Loucy (cell line): Measurements from ENCODE around the gene CXorf66.
"Not testable (repeated sequence)": the region's sequence is repeated elsewhere in the genome, so short reads cannot be mapped to it uniquely, and the experiment has no call there.

Experiments
- H2AFZ ChIP-seq: fragments of 200-600 bp; sonication (generic); 2 replicates; pipeline ENCODE4 v1.6.0; 2016; ENCODE audit warnings: antibody characterized with exemption, mild to moderate bottlenecking, low read length, moderate library complexity
- H3F3A ChIP-seq: fragments of 200-600 bp; 2 replicates; pipeline ENCODE4 v1.6.0; 2016; ENCODE audit warnings: antibody characterized with exemption, low read depth, mild to moderate bottlenecking
- H3K27me3 ChIP-seq: fragments of 200-600 bp; sonication (generic); 2 replicates; pipeline ENCODE4 v1.6.1; 2014; ENCODE audit warnings: low read length, mild to moderate bottlenecking; ENCODE audit not compliant: insufficient read depth, poor library complexity, severe bottlenecking
- H3K36me3 ChIP-seq: fragments of 200-600 bp; sonication (generic); 2 replicates; pipeline ENCODE4 v1.6.1; 2016; ENCODE audit warnings: low read length; ENCODE audit not compliant: insufficient read depth
- H3K4me1 ChIP-seq: fragments of 200-600 bp; sonication (generic); 2 replicates; pipeline ENCODE4 v1.5.1; 2014; ENCODE audit warnings: low read length, mild to moderate bottlenecking; ENCODE audit not compliant: insufficient read depth, poor library complexity, severe bottlenecking
- H3K4me2 ChIP-seq: fragments of 200-600 bp; sonication (generic); 2 replicates; pipeline ENCODE4 v1.6.0; 2014; ENCODE audit warnings: antibody characterized with exemption, low read length, low read depth, mild to moderate bottlenecking; ENCODE audit not compliant: poor library complexity, severe bottlenecking
- H3K4me3 ChIP-seq: fragments of 200-600 bp; sonication (generic); 2 replicates; pipeline ENCODE4 v1.5.1; 2014; ENCODE audit warnings: low read length, mild to moderate bottlenecking, mixed read lengths; ENCODE audit not compliant: poor library complexity, severe bottlenecking
- H3K79me2 ChIP-seq: fragments of 200-600 bp; sonication (generic); 2 replicates; pipeline ENCODE4 v1.6.1; 2014; ENCODE audit warnings: low read length; ENCODE audit not compliant: insufficient read depth
- H3K9ac ChIP-seq: fragments of 200-600 bp; sonication (generic); 2 replicates; pipeline ENCODE4 v1.6.0; 2014; ENCODE audit warnings: mild to moderate bottlenecking, low read depth, low read length, moderate library complexity; ENCODE audit not compliant: poor library complexity, severe bottlenecking
- H3K9me2 ChIP-seq: fragments of 200-600 bp; sonication (generic); replicated peaks from 2 replicates; pipeline ENCODE4 v1.6.1; 2016; ENCODE audit warnings: low read depth, low read length, mixed read lengths
- H3K9me3 ChIP-seq: fragments of 200-600 bp; sonication (generic); 2 replicates; pipeline ENCODE4 v1.6.1; 2014; ENCODE audit warnings: mild to moderate bottlenecking, antibody characterized with exemption, low read length, low read depth; ENCODE audit not compliant: insufficient read depth
- H4K20me1 ChIP-seq: fragments of 200-600 bp; sonication (generic); 2 replicates; pipeline ENCODE4 v1.6.0; 2014; ENCODE audit warnings: antibody characterized with exemption, low read length, mild to moderate bottlenecking; ENCODE audit not compliant: insufficient read depth, poor library complexity, severe bottlenecking
- CTCF ChIP-seq: fragments of 200-600 bp; sonication (generic); conservative IDR thresholded peaks from 2 replicates; pipeline ENCODE4 v1.5.1; 2014; ENCODE audit warnings: mild to moderate bottlenecking, antibody characterized with exemption, low read length
- EZH2phosphoT487 ChIP-seq: fragments of 200-600 bp; IDR thresholded peaks from 2 replicates; pipeline ENCODE4 v1.6.1; 2018; ENCODE audit warnings: antibody characterized with exemption, mild to moderate bottlenecking, moderate library complexity, borderline replicate concordance

The CXorf66 gene

DNA sequence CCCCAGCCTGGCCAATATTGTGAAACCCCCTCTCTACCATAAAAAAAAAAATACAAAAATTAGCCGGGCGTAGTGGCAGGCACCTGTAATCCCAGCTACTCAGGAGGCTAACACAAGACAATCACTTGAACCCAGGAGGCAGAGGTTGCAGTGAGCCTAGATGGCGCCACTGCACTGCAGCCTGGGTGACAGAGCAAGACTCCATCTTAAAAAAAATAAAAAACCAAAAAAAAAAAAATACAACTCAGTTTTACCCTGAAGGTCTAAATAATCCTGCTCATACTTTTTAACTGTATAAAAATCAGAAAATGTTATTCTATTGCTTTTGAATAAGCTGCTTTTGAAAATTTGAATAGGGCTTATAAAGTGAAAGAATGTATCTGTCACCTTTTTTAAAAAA, 838 bp upstream of the CXorf66 start:
- not testable (repeated sequence) for H3K9me3 ChIP-seq, H3K4me1 ChIP-seq, H3K9ac ChIP-seq, H3K36me3 ChIP-seq, H3K9me2 ChIP-seq, H3K4me3 ChIP-seq, H3K79me2 ChIP-seq, H2AFZ ChIP-seq, H3F3A ChIP-seq, H3K4me2 ChIP-seq, H3K27me3 ChIP-seq, H4K20me1 ChIP-seq
- TF ChIP-seq CTCF: peak; percentile 51

GRCh38 chrX:139961091-139961490, 4.2 kb downstream of the CXorf66 start:
- not testable (repeated sequence) for H3K36me3 ChIP-seq, H3K9me2 ChIP-seq, H3F3A ChIP-seq

DNA sequence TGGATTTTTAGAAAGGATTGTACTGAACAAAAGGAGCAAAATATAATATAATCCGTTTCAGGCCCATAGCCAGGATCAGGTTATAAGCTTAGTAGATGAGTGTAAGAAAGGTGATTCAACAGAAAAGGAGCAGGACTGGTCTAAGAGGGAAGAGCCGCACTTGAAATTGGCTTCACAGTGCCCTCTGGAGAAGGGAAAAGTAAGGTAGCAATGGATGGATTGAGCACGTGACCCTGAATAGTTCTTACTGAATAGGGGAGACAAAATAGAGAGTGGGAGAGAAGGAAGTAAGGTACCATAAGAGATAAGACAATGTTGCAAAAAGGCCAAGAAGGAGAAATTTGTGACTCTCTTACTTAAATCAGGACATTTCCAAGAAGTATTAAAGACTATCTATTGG, 15.6 kb downstream of the CXorf66 start:
- no peaks in the 10 kb centered on the region for H3K27me3 ChIP-seq
- no peaks in the 10 kb centered on the region for H3K4me1 ChIP-seq
- no peak overlapping the region for H3K4me3 ChIP-seq
- no peak overlapping the region for H3K9ac ChIP-seq
- no peak overlapping the region for H3K4me2 ChIP-seq
- no peaks in the 10 kb centered on the region for H3F3A ChIP-seq
- H3K9me3 ChIP-seq: no peaks in the 10 kb centered on the region
- no peak for TF ChIP-seq CTCF
- H4K20me1 ChIP-seq: no peaks in the 10 kb centered on the region
- no peaks in the 10 kb centered on the region for H3K36me3 ChIP-seq
- H3K79me2 ChIP-seq: no peaks in the 10 kb centered on the region
- no peak overlapping the region for H2AFZ ChIP-seq
- H3K9me2 ChIP-seq: no peaks in the 10 kb centered on the region

More at GRCh38 chrX:139961091-139961490, 4.2 kb downstream of the CXorf66 start:
- not testable (repeated sequence) for H3K9ac ChIP-seq, H3K4me1 ChIP-seq, H3K4me2 ChIP-seq, H2AFZ ChIP-seq, H3K27me3 ChIP-seq, H3K9me3 ChIP-seq, H3K4me3 ChIP-seq, H3K79me2 ChIP-seq, H4K20me1 ChIP-seq

GRCh38 chrX:139945075-139945474, 20.2 kb downstream of the CXorf66 start:
- Histone ChIP-seq H4K20me1 (no peaks in the 10 kb centered on the region), H3K9me3 (no peaks in the 10 kb centered on the region), H3K4me1 (no peaks in the 10 kb centered on the region), H3F3A (no peaks in the 10 kb centered on the region), H3K4me2 (no peak overlapping the region), H3K9ac (no peak overlapping the region), H3K36me3 (no peaks in the 10 kb centered on the region), H3K79me2 (no peaks in the 10 kb centered on the region), H2AFZ (no peak overlapping the region), H3K4me3 (no peak overlapping the region), H3K9me2 (no peaks in the 10 kb centered on the region), H3K27me3 (no peaks in the 10 kb centered on the region)
- TF ChIP-seq EZH2phosphoT487: no peak
- no peak for TF ChIP-seq CTCF
